ENCODE measurements around the gene GAB2. TPM values are rescaled to one million over a fixed set of nuclear protein-coding genes. Genes with fewer than 3 reads are reported as not detected.

The GAB2 gene
- total and polyA plus RNA-seq, 2 of the 4 experiments (the other 2 are of a cell fraction): 3.3 to 5.9 TPM

- CTCF ChIA-PET: interaction anchor here (0.9 kb wide), 1 partner anchor 12 kb away, joined by 3 read pairs; no protein-coding TSS in a partner anchor
- TF ChIP-seq SMC3 (IDR thresholded peaks at IDR 0.05; ENCODE audit: low read depth, low read length) (no peak), RCOR1 (IDR thresholded peaks at IDR 0.05; ENCODE audit: insufficient replicate concordance, low read length) (no peak), RFX5 (IDR thresholded peaks at IDR 0.05; ENCODE audit: low read depth, low read length) (no peak), MAZ (IDR thresholded peaks at IDR 0.05; ENCODE audit: borderline replicate concordance, low read depth, low read length) (no peak), CHD1 (IDR thresholded peaks at IDR 0.05; ENCODE audit: low read depth, low read length) (no peak), RAD21 (IDR thresholded peaks at IDR 0.05; ENCODE audit: low read length) (no peak), ELK1 (IDR thresholded peaks at IDR 0.05; ENCODE audit: borderline replicate concordance, low read depth, low read length) (no peak), POLR2A (IDR thresholded peaks at IDR 0.05; ENCODE audit: low read depth, low read length) (no peak), MXI1 (IDR thresholded peaks at IDR 0.05; ENCODE audit: borderline replicate concordance, low read depth, low read length) (no peak), FOS (IDR thresholded peaks at IDR 0.05; ENCODE audit: low read depth, low read length) (no peak)
These were observed 118.5 kb downstream of the GAB2 start for GRCh38 chr11:78299000-78299710.

More at GRCh38 chr11:78299000-78299710, 118.5 kb downstream of the GAB2 start:
- no peaks in the 10 kb centered on the region for H3K27me3 ChIP-seq (ENCODE audit: control insufficient read depth, insufficient read depth, low read length)
- no peak overlapping the region for H3K23ac ChIP-seq (ENCODE audit: low read depth, low read length)
- no peak overlapping the region for H3K14ac ChIP-seq (replicated peaks; ENCODE audit: low read depth, low read length)
- no peak overlapping the region for H3K56ac ChIP-seq (ENCODE audit: extremely low read depth, insufficient read depth, low read length)
- H2BK120ac ChIP-seq (ENCODE audit: low read depth, low read length): no peak overlapping the region
- in situ Hi-C loops (cut with MboI; ENCODE audit: low sequenced_read_pairs) (no loop called here), intact Hi-C loops (cut with micrococcal nuclease) (no loop called here), dilution Hi-C loops (cut with HindIII; ENCODE audit: low sequenced_read_pairs, unreplicated experiment) (no loop called here)
- H3K9ac ChIP-seq (ENCODE audit: low read depth, low read length): no peak overlapping the region
- no peaks in the 10 kb centered on the region for H3K36me3 ChIP-seq (ENCODE audit: control insufficient read depth, insufficient read depth, low read length)
- H4K8ac ChIP-seq (ENCODE audit: low read depth in 2 of 2, low read length in 2 of 2): no peak overlapping the region
- H3K18ac ChIP-seq (ENCODE audit: low read depth, low read length): no peak overlapping the region
- no peak overlapping the region for H2BK15ac ChIP-seq (ENCODE audit: low read depth, low read length)
- H2AFZ ChIP-seq (replicated peaks; ENCODE audit: low read length, poor library complexity): no peak overlapping the region
- H3K4me2 ChIP-seq (ENCODE audit: low read depth, low read length): no peak overlapping the region
- H3K27ac ChIP-seq (ENCODE audit: insufficient read depth, low read length): no peak overlapping the region
- POLR2A ChIA-PET (ENCODE audit: unreplicated experiment): no interaction called here
- BruUV-seq (replicated peaks): no TSS peak
- peaks cover 7 to 19% of the 10 kb centered on the region in 2 experiments; a peak in 2 of 4 replicates for H3K79me1 ChIP-seq (ENCODE audit: low read depth in 1 of 2, low read length in 2 of 2)
- H2BK5ac ChIP-seq (ENCODE audit: low read depth, low read length, poor library complexity, severe bottlenecking): no peak overlapping the region
- H4K91ac ChIP-seq (ENCODE audit: insufficient read depth, low read depth, low read length): no peak overlapping the region
- H4K5ac ChIP-seq (ENCODE audit: low read depth, low read length): no peak overlapping the region
- no peak overlapping the region for H3K4me3 ChIP-seq (ENCODE audit: insufficient read depth, low read depth, low read length)
- no peak overlapping the region for H2AK5ac ChIP-seq (ENCODE audit: low read depth, low read length)
- H3K9me1 ChIP-seq (ENCODE audit: insufficient read depth, low read length): no peaks in the 10 kb centered on the region; the same call in 1 of the 2 replicates
- H3K4me1 ChIP-seq (ENCODE audit: control insufficient read depth, insufficient read depth, low read length): peaks cover 4% of the 10 kb centered on the region; the same call in 1 of the 2 replicates
- H4K20me1 ChIP-seq (ENCODE audit: insufficient read depth, low read length): peaks cover 14% of the 10 kb centered on the region
- H3K4ac ChIP-seq (ENCODE audit: low read depth, low read length): no peak overlapping the region
- no peaks in the 10 kb centered on the region for H3K9me3 ChIP-seq (ENCODE audit: control insufficient read depth, insufficient read depth, low read length)
- no peak for DNase-seq
- no CpG with 5 or more reads among the region's 2 CpGs for WGBS, 2 experiments (ENCODE audit: extremely low coverage in 2 of 2, insufficient read length in 1 of 2)
- no peak for ATAC-seq (ENCODE audit: low read depth)
- H2BK20ac ChIP-seq (ENCODE audit: low read depth, low read length): no peak overlapping the region
- no peak overlapping the region for H2AK9ac ChIP-seq (replicated peaks; ENCODE audit: low read depth, low read length, poor library complexity)

Measured in IMR-90 (cell line).